ENCODE measurements around the gene AHNAK.

Gene AHNAK

DNA sequence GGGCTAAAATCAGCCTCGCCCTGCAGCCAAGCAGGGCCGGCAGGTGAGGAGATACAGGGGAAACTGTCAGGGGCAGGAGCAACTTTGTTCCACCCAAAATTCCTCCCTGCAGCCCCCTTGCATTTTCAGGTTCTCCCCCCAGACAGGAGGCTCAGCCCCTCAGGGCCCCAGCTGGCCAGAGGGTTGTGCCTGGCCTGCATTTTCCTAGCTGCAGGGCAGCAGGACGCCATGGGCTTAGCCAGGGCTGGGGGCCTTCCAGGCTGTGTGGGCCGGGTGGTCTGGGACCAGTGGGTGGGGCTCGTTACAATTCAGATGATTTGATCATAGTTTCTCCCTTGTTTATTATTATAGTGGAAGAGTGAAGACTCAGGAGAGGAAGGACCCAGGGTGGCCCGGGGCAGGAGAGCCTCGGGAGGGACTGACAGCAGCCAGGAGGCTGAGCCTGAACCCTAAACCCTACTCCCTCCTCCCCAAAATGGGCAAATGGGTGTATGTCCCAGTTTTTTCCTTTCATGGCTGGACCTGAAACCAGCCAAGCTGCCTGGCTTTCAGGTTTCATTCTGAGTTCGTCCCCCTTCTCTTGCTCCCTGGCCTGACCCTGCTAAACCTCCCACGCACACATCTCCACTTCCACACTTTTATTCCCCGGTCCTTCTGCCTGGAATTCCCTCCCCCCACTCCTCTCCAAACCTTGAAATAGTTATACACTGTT lies 40.0 kb downstream of the AHNAK start:
- H3K27ac ChIP-seq, result peak overlapping the region; percentile 34 to 48
- H3K27me3 ChIP-seq, result no peaks in the 10 kb centered on the region
- no peaks in the 10 kb centered on the region for H3K36me3 ChIP-seq
- no peaks in the 10 kb centered on the region for H3K9me3 ChIP-seq
- no peak overlapping the region for H3K4me3 ChIP-seq
- H3K4me1 ChIP-seq, result peaks cover 0 to 71% (median 32%) of the 10 kb centered on the region in 4 donors
- no peak for DNase-seq
- TF ChIP-seq, protein P1, sequence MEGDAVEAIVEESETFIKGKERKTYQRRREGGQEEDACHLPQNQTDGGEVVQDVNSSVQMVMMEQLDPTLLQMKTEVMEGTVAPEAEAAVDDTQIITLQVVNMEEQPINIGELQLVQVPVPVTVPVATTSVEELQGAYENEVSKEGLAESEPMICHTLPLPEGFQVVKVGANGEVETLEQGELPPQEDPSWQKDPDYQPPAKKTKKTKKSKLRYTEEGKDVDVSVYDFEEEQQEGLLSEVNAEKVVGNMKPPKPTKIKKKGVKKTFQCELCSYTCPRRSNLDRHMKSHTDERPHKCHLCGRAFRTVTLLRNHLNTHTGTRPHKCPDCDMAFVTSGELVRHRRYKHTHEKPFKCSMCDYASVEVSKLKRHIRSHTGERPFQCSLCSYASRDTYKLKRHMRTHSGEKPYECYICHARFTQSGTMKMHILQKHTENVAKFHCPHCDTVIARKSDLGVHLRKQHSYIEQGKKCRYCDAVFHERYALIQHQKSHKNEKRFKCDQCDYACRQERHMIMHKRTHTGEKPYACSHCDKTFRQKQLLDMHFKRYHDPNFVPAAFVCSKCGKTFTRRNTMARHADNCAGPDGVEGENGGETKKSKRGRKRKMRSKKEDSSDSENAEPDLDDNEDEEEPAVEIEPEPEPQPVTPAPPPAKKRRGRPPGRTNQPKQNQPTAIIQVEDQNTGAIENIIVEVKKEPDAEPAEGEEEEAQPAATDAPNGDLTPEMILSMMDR (IDR thresholded peaks at IDR 0.05), result no peak
- intact Hi-C loops (cut with DNase I; ENCODE audit: low total_unique reads), result loop anchor here (5.0 kb wide), 1 partner anchor 36 kb away; no protein-coding TSS in a partner anchor

DNA sequence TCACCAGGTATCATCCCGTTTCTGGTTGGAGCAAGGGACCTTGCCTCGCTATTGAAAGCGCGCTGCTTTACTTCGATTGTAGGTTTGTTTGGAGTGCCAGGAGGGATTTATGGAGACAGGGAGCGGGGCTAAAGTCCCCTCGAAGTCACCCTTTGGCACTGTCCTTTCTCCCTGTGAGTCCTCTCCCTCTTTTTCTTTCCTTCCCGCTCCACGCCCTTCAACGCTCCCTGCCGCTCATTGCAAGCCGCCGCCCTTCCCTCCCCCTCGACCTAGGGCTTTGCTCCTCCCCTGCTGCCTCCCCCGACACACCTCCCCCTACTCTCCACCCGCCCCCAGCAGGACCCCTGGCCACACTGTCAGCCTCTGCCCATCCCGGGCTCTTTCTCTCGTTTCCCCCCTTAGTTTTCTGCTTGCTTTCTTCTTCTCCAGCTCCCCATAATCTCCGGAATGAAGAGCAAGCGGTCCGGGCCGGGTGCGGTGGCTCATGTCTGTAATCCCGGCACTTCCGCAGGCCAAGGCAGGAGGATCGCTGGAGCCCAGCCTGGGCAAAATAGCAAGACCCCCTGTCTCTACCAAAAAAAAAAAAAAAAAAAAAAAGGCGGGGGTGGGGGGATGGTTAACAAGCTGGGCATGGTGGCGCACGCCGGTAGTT lies 41.0 kb downstream of the AHNAK start:
- DNase-seq, result peak in 1 of 2 donors; percentile 35
- H3K36me3 ChIP-seq, result no peaks in the 10 kb centered on the region
- H3K4me1 ChIP-seq, result peaks cover 0 to 77% (median 37%) of the 10 kb centered on the region in 4 donors
- H3K4me3 ChIP-seq, result peak overlapping the region; percentile 45 to 48
- TF ChIP-seq, protein P1 (IDR thresholded peaks at IDR 0.05), result no peak
- intact Hi-C loops (cut with DNase I; ENCODE audit: low total_unique reads), result loop anchor here (5.0 kb wide), 1 partner anchor 37 kb away; no protein-coding TSS in a partner anchor
- no peaks in the 10 kb centered on the region for H3K9me3 ChIP-seq
- no peaks in the 10 kb centered on the region for H3K27me3 ChIP-seq
- peak overlapping the region; percentile 34 to 48 for H3K27ac ChIP-seq

- Histone ChIP-seq H3K36me3 (no peaks in the 10 kb centered on the region), H3K4me1 (peaks cover 0 to 72% (median 38%) of the 10 kb centered on the region in 4 donors), H3K9me3 (no peaks in the 10 kb centered on the region), H3K27ac (peak overlapping the region; percentile 34 to 48), H3K4me3 (peak overlapping the region; percentile 45 to 48), H3K27me3 (no peaks in the 10 kb centered on the region)
- no peak for DNase-seq
- TF ChIP-seq, protein P1 (IDR thresholded peaks at IDR 0.05), result no peak
- intact Hi-C loops (cut with DNase I; ENCODE audit: low total_unique reads), result loop anchor here (5.0 kb wide), 1 partner anchor 37 kb away; no protein-coding TSS in a partner anchor
These were observed 41.6 kb downstream of the AHNAK start for GRCh38 chr11:62505059-62505439.

- DNase-seq, result no peak
- Histone ChIP-seq H3K27me3 (no peaks in the 10 kb centered on the region), H3K4me3 (no peak overlapping the region), H3K36me3 (no peaks in the 10 kb centered on the region), H3K27ac (peak overlapping the region; percentile 34 to 48), H3K9me3 (no peaks in the 10 kb centered on the region), H3K4me1 (peaks cover 0 to 71% (median 37%) of the 10 kb centered on the region in 4 donors)
- TF ChIP-seq, protein P1 (IDR thresholded peaks at IDR 0.05), result no peak
- intact Hi-C loops (cut with DNase I; ENCODE audit: low total_unique reads), result no loop called here
These were observed 42.2 kb downstream of the AHNAK start for GRCh38 chr11:62504158-62504973.

DNA sequence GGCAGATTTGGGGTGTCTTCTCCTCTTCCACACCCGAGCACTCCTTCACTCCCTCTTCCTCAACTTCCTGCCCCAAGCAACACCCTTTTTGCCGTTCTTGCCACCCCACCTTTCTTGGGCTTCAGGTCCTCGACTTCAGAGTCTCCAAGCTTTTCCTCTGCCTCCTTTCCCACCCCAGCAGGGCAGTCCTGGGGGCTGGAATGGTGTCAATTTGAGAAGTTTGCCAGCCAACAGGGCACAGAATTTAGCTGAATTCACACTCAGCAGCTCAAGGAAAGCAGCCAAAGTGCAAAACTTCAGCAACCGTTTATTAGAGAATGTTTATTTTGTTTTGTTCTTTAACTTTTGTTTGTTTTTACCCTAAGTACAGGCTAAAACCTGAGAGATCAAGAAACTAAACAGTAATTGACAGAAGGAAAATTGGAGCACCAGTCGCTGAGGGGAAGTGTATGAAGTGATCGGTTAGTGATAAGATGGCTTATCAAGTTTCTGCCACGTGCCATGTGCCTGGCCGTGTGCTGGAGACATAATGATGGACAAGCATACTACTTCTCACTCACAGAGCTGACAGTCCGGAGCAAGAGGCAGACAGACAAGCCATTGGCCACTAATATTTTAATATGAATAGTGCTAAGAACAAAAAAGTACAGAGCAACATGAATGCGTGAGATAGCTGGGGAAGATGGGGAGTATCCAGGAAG lies 44.4 kb downstream of the AHNAK start:
- TF ChIP-seq, protein P1 (IDR thresholded peaks at IDR 0.05), result no peak
- peaks cover 0 to 55% (median 22%) of the 10 kb centered on the region in 4 donors for H3K4me1 ChIP-seq
- H3K27me3 ChIP-seq, result no peaks in the 10 kb centered on the region
- peak overlapping the region; percentile 36 to 38 for H3K27ac ChIP-seq
- no peak overlapping the region for H3K4me3 ChIP-seq
- no peaks in the 10 kb centered on the region for H3K9me3 ChIP-seq
- no peak for DNase-seq
- no peaks in the 10 kb centered on the region for H3K36me3 ChIP-seq
- intact Hi-C loops (cut with DNase I; ENCODE audit: low total_unique reads), result no loop called here
